ENCODE data around the gene JAG1.

Gene JAG1

GRCh38 chr20:10666221-10667076, 7.3 kb downstream of the JAG1 start:
- no peak for DNase-seq

GRCh38 chr20:10665791-10666190, 8.0 kb downstream of the JAG1 start:
- no peak for DNase-seq

DNA sequence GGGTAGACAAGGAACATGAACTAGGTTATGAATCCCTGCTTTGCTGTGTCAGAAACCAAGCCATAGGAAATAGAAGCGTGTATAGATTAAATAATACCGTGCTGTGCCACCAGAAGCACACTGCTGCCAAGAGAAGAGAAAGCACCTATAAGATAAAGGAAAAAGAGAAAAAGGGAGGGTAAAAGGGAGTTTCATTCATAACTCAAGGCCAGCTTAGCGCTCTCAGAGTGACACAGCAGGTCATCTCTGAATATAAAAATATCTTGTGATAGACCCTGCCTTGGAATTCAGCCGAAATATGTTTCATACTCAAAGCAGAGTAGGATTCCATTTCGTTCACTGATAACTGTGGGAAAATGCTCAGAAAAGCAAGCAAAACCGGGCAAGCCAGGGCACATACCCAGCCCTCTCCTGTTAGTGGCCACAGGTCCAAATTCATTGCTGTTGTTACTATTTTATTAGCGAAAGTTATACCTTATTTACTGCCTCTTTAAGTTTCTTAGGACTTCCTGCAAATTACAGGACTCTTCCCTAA, 8.7 kb downstream of the JAG1 start:
- no peak for DNase-seq

GRCh38 chr20:10663756-10664155, 10.0 kb downstream of the JAG1 start:
- no peak for DNase-seq

DNA sequence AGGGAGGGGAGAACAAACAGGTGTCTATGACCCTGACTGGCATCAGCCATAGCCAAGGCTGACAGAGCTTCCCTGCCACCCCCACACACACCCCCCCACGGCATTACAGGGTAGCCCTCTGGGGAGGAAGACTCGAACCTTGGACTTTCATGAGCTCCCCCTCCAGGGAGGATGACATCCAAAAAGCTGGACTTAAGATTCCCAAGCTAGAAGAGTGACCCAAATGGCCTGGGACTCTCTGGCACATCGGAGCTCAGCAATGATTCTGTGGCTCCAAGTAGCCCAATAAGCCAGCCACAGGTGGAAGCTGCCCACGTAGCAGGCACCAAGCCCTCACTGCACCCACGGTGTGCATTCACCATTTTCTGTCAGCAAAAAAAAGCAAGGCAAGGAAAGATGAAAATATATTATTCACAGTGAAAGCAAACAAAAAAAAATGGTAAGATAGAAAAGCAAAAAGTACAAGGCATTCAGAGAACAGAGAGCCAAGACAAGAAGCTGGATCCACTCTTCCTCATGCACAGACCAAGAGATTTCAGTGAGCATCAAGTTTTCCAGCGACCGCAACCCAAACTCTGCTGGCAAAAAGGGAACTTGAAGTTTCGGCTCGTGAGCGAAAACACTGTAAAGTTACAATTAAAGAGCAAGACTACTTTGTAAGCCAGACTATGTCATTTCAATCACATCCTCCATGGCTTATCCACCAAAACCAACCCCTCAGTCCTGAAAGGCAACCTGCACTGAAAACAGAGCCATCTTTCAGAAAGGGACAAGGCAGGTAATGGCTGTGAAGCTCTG, 10.9 kb downstream of the JAG1 start:
- no peak for DNase-seq

GRCh38 chr20:10662151-10662550, 11.6 kb downstream of the JAG1 start:
- DNase-seq, result no peak

- DNase-seq, result no peak
These were observed 12.5 kb downstream of the JAG1 start for GRCh38 chr20:10661261-10661660.

DNA sequence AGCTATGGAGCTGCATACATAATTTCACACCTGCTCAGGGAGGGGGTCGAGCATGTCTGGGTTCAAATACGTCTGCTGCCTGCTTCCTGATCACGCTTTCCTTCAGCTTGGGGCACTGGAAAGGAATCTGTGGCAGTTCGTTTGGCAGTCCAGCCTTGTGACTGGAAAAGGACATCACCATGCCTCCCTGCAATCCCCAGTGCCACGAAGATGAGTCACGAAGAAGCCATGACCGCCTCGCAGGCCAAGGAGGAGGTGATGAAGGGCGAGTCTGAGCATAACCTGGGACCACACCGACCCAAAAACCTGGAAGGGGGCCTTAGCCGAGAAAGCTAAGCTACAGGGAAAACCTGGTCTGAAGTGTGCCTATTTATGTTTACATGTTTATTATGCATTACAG, 13.1 kb downstream of the JAG1 start:
- DNase-seq, result no peak

- DNase-seq, result no peak
These were observed 13.9 kb downstream of the JAG1 start for GRCh38 chr20:10659651-10660601.

- no peak for DNase-seq
These were observed 14.7 kb downstream of the JAG1 start for GRCh38 chr20:10658876-10659632.

GRCh38 chr20:10658051-10658823, 15.6 kb downstream of the JAG1 start:
- DNase-seq, result no peak

DNA sequence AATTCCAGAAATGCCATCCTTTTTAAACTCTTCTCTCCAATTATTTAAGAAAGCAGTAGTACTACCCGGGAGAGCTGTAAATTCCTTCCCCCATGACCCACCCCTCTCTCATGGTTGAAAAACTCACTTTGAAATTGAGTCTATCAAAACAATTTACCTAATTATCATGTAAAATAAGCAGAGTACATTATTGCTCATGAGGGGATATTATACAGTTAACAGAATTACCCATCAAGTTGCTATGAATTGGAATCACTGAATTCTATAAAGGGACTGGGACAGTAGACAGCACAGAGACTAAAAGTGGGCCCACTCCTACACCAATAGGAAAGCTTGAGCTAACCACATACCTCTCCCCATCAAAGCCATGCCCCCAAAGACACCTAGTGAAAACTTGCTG, 16.3 kb downstream of the JAG1 start:
- no peak for DNase-seq

- no peak for DNase-seq
These were observed 17.8 kb downstream of the JAG1 start for GRCh38 chr20:10655720-10656669.

DNA sequence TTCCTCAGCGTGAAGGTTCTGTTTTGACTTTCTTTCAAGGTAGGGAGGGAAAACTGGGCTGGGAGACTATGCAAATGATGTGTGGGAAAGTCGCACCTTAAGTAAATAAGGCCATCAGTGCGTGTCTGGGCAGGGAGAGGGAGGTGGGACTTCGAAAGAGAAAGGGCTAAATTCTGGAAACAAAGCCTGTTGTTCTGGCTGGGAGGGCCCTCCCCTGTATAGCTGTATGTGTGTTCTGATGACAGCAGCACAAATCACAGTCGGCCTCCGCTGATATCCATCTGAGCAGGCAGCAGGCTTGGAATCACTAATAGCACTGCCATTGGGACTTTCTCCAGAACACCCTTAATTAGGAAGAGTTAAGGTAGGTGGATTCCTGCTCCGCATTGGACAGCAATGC, 19.2 kb downstream of the JAG1 start:
- no peak for DNase-seq

GRCh38 chr20:10654250-10654610, 19.6 kb downstream of the JAG1 start:
- DNase-seq, result no peak

DNA sequence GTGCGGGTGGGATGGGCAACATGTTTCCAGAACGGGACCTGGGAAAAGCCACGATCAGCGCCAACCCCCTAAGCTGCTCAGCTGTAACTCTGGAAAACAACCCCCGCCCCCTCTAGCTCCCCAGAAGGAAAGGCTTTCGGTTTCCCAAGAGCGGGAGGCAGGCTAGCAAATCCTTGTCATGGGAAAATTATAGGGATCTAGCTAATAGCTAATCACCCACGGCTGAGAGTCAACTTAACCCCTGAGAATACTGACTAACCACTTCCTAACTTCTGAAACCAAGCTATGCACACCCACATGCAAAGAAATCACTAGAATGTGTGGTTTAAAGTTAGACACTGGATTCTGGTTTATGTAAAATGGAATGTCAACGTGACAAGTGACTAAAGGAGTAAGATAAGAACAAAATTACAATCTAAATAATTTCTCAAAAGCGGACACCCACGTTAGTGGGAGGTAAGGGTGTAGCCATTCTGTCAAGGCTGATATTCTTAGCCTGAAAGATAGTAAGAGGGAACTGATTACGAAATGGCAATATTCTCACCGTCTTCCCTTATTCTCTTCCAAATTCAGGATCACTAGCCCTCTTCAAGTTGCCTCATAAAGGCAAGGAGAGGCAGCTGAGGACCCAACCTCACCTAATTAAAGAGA, 20.1 kb downstream of the JAG1 start:
- peak; percentile 92 for DNase-seq

- peak; percentile 37 for DNase-seq
These were observed 21.0 kb downstream of the JAG1 start for GRCh38 chr20:10652660-10653261.

DNA sequence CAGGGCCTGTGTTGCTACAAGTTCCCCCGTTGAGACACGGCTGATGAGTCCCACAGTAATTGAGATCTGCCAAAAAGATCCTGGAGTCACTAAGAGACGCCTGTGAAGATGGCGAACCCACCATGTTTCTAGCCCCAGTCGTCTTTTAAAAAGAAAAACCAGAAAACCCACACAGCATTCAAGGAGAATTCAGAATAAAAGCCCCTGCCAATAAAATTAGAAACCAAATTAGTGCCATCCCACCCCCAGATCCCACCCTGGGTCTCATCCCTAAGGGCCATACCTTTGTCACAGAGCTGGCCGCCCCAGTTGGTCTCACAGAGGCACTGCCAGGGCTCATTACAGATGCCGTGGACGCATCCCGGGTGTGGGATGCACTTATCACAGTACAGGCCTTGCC, 21.6 kb downstream of the JAG1 start:
- no peak for DNase-seq
